GM12801 (cell line): ENCODE results near the gene SECTM1.

ENCODE experiments used
- CTCF ChIP-seq: IDR thresholded peaks from one replicate; pipeline ENCODE4 v1.5.1; 2011; ENCODE audit warnings: control low read depth; ENCODE audit not compliant: insufficient read length; ENCODE audit errors: extremely low read depth

SECTM1 gene

DNA sequence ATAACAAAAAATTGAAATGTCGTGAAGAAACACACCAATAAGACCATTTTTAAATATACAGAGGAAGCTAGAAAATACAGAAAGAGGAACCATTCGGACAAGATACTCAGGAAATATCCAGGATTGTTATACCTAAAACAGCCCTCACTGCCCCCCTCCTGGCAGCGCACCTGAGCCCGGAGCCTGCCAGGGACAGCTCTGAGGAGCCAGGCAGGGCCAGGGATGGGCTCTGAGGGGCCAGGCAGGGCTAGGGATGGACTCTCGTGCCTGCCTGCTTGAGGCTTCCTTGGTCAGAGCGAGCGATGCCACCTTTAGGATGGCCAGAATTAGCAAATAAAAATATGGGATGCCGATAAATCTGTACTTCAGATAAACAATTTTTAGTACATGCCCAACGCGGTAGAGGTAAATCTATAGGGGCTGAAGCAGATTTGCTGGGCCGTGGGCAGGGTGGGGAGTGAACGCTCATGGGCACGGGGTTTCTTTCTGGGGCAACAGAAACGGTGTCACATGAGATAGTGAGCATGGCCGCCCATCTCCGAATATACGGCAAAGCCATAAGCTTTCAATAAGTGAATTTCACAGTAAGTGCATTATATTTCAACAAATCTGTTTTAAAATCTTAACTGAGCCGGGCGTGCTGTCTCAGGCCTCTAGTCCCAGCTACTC is 41.9 kb downstream of the SECTM1 start:
- no peak for TF ChIP-seq CTCF

DNA sequence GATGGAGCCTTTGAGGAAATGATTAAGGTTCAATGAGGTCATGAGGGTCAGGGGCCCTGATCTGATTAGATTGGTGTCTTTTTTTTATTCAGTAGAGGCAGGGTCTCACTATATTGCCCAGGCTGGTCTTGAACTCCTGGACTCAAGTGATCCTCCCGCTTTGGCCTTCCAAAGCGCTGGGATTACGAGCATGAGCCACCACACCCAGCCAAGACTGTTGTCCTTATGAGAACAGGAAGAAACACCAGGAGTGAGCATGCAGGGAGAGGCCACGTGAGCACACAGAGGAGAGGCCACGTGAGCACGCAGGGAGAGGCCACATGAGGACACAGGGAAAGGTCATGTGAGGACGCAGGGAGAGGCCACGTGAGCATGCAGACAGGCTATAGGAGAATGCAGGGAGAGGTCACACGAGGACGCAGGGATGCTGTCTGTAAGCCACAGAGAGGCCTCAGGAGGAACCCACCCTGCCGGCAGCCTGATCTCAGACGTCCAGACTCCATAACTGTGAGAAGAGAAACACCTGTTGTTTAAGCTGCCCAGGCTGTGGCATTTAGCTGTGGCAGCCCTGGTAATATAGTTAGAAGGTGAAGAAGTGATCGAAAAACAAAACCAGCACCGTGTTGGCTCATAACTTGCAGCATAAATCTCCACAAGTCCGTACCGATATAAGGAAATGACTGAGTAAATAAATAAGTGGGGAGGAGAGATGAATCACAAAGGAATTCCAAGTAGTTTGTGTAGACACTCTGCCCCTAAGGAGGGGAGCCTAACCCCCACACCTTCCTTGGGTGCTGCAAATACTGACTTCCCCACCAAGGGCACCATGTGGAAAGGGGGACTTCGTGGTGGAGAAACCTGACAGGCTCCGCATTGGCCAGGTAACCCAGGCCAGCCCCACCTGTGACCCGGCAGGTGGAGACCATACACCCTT is 45.4 kb downstream of the SECTM1 start:
- no peak for TF ChIP-seq CTCF

GRCh38 chr17:82287013-82287867 is 46.3 kb downstream of the SECTM1 start:
- no peak for TF ChIP-seq CTCF

DNA sequence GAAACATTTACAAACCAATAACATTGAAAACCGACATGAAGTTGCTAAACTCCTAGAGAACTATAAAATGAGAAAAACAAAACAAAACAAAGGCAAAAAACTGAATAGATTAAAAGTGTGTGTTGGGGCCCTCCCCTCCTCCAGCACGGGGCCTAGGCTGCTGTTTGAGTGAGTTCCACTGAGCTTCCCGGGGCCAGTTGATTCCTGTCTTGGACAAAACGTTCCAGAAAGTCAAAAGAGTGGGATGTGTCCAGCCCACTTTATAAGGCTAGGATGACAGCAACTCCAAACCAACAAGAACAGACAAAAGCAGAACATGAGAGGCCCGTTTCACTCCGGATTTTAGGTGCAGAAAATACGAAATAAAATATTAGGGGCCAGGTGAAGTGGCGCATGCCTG is 48.4 kb downstream of the SECTM1 start:
- TF ChIP-seq CTCF, result no peak

DNA sequence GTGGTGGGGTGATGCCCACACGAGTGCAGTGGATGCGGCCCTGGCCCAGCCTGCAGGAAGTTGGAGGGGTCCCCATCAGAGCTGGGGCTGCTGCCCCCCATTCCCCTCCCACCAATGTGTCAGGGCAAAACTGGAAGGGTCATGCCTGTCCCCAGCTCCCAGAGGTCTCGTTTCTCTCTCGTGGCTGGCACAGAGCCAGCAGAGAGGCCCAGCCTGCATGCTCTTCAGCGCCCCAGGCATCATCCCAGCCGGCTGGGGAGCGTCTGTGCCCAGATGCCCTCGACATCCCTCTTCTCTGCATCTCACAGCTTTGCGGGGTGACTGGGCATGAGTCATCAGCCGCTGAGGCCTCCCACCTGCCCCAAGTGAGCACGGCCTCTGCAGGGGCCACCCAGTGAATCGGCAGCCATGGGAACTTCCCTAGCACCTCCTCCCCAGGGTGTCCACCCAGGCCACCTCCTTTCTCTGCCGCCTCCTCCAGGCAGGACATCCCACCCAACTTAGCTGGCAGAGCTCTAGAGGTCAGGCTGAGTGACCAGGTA is 50.3 kb downstream of the SECTM1 start:
- TF ChIP-seq CTCF, result no peak

GRCh38 chr17:82282239-82283207 is 51.0 kb downstream of the SECTM1 start:
- TF ChIP-seq CTCF, result no peak
